HCT116 (cell line): ENCODE measurements around the gene FAM98C. TPM values are rescaled to one million over a fixed set of nuclear protein-coding genes. Genes with fewer than 3 reads are reported as not detected.

Source experiments
- ATAC-seq: fragments of 200-7000 bp; cut with Tn5 transposase; 2 replicates; pipeline ENCODE4 v1.9.1; 2020; ENCODE audit warnings: mild to moderate bottlenecking, moderate library complexity
- BruUV-seq: library from RNA; stranded (reverse); fragments of 400-500 nt; replicated peaks from 2 replicates; lab custom pipeline; 2021; lab: Mats Ljungman, UMichigan
- CTCF ChIA-PET: fragments of 300-600 bp; sonication (Branson Sonifier 250); formaldehyde crosslinking; loops from one replicate; lab custom pipeline; 2021; ENCODE audit warnings: antibody characterized with exemption; lab: Charles Lee
- POLR2A ChIA-PET: fragments of 300-600, 350-600 bp; sonication (Branson Sonifier 250); formaldehyde crosslinking; loops from one replicate; lab custom pipeline; 2021; ENCODE audit warnings: antibody characterized with exemption; lab: Charles Lee
- RAD21 ChIA-PET, 2 experiments: fragments of 300-600 bp; sonication (Branson Sonifier 250); formaldehyde crosslinking; loops; one replicate each; lab custom pipeline; 2023; ENCODE audit warnings: low total read pairs in 2 of 2; ENCODE audit not compliant: uncharacterized antibody in 2 of 2, unreplicated experiment in 2 of 2, low non-redundant PET in 1 of 2; lab: Charles Lee
- DNase-seq: peaks from one replicate; pipeline ENCODE4 v3.0.0-alpha.2; 2010; ENCODE audit warnings: low read depth, low spot score
- H2AFZ ChIP-seq: fragments of 200-600 bp; shearing (Covaris generic), sonication (generic); 2 replicates; pipeline ENCODE4 v1.6.1; 2017; ENCODE audit warnings: low read depth, mixed run types, mixed read lengths, antibody characterized with exemption, low read length; ENCODE audit not compliant: poor library complexity, severe bottlenecking
- H3K27ac ChIP-seq: 2 replicates; pipeline ENCODE4 v1.5.1; 2012; ENCODE audit warnings: low read depth, low read length
- H3K27me3 ChIP-seq: fragments of 200-600 bp; sonication (generic); 2 replicates; pipeline ENCODE4 v1.6.1; 2016; ENCODE audit warnings: mixed run types, low read length, mixed read lengths; ENCODE audit not compliant: insufficient read depth
- H3K36me3 ChIP-seq, 2 experiments: fragments of 200-500 bp in 1 of 2; fragments of 200-600 bp in 1 of 2; sonication (Bioruptor generic) in 1 of 2; sonication (generic) in 1 of 2; 2 replicates each; pipeline versions ENCODE4 v1.5.1 to v1.6.1; 2014 to 2016; ENCODE audit warnings: low read length in 2 of 2, inconsistent platforms in 1 of 2, mixed read lengths in 1 of 2, mixed run types in 1 of 2; ENCODE audit not compliant: insufficient read depth in 2 of 2, control insufficient read depth in 1 of 2
- H3K4me1 ChIP-seq, 2 experiments: fragments of 200-600 bp in 1 of 2; sonication (generic) in 1 of 2; 2 replicates each; pipeline versions ENCODE4 v1.5.1 to v1.6.1; 2012 to 2017; ENCODE audit warnings: low read length in 2 of 2, inconsistent platforms in 1 of 2, mild to moderate bottlenecking in 1 of 2, mixed read lengths in 1 of 2, mixed run types in 1 of 2, moderate library complexity in 1 of 2; ENCODE audit not compliant: insufficient read depth in 2 of 2, control insufficient read depth in 1 of 2
- H3K4me2 ChIP-seq: fragments of 200-600 bp; sonication (generic); 2 replicates; pipeline ENCODE4 v1.6.1; 2017; ENCODE audit warnings: mixed run types, low read length, mixed read lengths
- H3K4me3 ChIP-seq, 2 experiments: fragments of 200-600 bp in 1 of 2; sonication (generic) in 1 of 2; replicated peaks in 1 of 2; 2 replicates each; pipeline ENCODE4 v1.5.1; 2011 to 2016; ENCODE audit warnings: low read length in 2 of 2, control low read depth in 1 of 2, low read depth in 1 of 2, mild to moderate bottlenecking in 1 of 2, mixed read lengths in 1 of 2, mixed run types in 1 of 2
- H3K79me2 ChIP-seq: fragments of 200-600 bp; sonication (generic); 2 replicates; pipeline ENCODE4 v1.6.1; 2017; ENCODE audit warnings: mild to moderate bottlenecking, mixed run types, low read length, moderate library complexity, mixed read lengths; ENCODE audit not compliant: insufficient read depth
- H3K9ac ChIP-seq: fragments of 200-600 bp; sonication (generic); 2 replicates; pipeline ENCODE4 v1.6.1; 2016; ENCODE audit warnings: low read length, mixed read lengths
- H3K9me2 ChIP-seq: fragments of 200-600 bp; sonication (generic), shearing (Covaris generic); 2 replicates; pipeline ENCODE4 v1.6.1; 2017; ENCODE audit warnings: mixed run types, mild to moderate bottlenecking, moderate library complexity; ENCODE audit not compliant: insufficient read depth
- H3K9me3 ChIP-seq, 2 experiments: fragments of 200-500 bp in 1 of 2; fragments of 200-600 bp in 1 of 2; sonication (Bioruptor generic) in 1 of 2; sonication (generic) in 1 of 2; 2 replicates each; pipeline ENCODE4 v1.6.1; 2014 to 2017; ENCODE audit warnings: low read length in 2 of 2, mixed read lengths in 2 of 2, inconsistent platforms in 1 of 2, low read depth in 1 of 2, mild to moderate bottlenecking in 1 of 2, mixed run types in 1 of 2, moderate library complexity in 1 of 2; ENCODE audit not compliant: control insufficient read depth in 1 of 2, insufficient read depth in 1 of 2
- H4K20me1 ChIP-seq: fragments of 200-600 bp; sonication (generic), shearing (Covaris generic); 2 replicates; pipeline ENCODE4 v1.6.1; 2017; ENCODE audit warnings: mixed run types, mild to moderate bottlenecking, moderate library complexity; ENCODE audit not compliant: insufficient read depth
- CBX3 ChIP-seq: IDR thresholded peaks from 2 replicates; pipeline ENCODE4 v1.6.1; 2012; ENCODE audit warnings: low read depth
- CEBPB ChIP-seq: IDR thresholded peaks from 2 replicates; pipeline ENCODE4 v1.6.1; 2012; ENCODE audit warnings: low read depth
- CTCF ChIP-seq, 3 experiments: fragments of 200-600 bp in 1 of 3; sonication (generic) in 1 of 3; IDR thresholded peaks in 2 of 3; conservative IDR thresholded peaks in 1 of 3; 2 replicates each; pipeline ENCODE4 v1.5.1; 2012 to 2017; ENCODE audit warnings: low read depth in 2 of 3, low read length in 2 of 3, antibody characterized with exemption in 1 of 3, borderline replicate concordance in 1 of 3, control low read depth in 1 of 3, mild to moderate bottlenecking in 1 of 3, mixed read lengths in 1 of 3, mixed run types in 1 of 3, moderate library complexity in 1 of 3; ENCODE audit not compliant: insufficient read depth in 1 of 3
- EGR1 ChIP-seq: IDR thresholded peaks from 2 replicates; pipeline ENCODE4 v1.6.1; 2012; ENCODE audit warnings: low read depth
- ELF1 ChIP-seq: IDR thresholded peaks from 2 replicates; pipeline ENCODE4 v1.6.1; 2012; ENCODE audit warnings: low read depth, borderline replicate concordance
- EZH2 ChIP-seq: fragments of 200-600 bp; sonication (generic); IDR thresholded peaks from 2 replicates; pipeline ENCODE4 v1.6.1; 2017; ENCODE audit warnings: antibody characterized with exemption, mixed run types
- EZH2phosphoT487 ChIP-seq: fragments of 200-600 bp; IDR thresholded peaks from 2 replicates; pipeline ENCODE4 v1.6.1; 2018; ENCODE audit warnings: antibody characterized with exemption, borderline replicate concordance
- FOSL1 ChIP-seq: IDR thresholded peaks from 2 replicates; pipeline ENCODE4 v1.6.1; 2012; ENCODE audit warnings: low read depth
- JUND ChIP-seq: IDR thresholded peaks from 2 replicates; pipeline ENCODE4 v1.6.1; 2012
- POLR2A ChIP-seq: IDR thresholded peaks from 2 replicates; pipeline ENCODE4 v1.7.0; 2011; ENCODE audit warnings: borderline replicate concordance; ENCODE audit not compliant: insufficient read depth, insufficient read length; ENCODE audit errors: extremely low read depth
- RAD21 ChIP-seq: IDR thresholded peaks from 2 replicates; pipeline ENCODE4 v1.6.1; 2012; ENCODE audit warnings: low read depth, mild to moderate bottlenecking
- SIN3A ChIP-seq: IDR thresholded peaks from 2 replicates; pipeline ENCODE4 v1.6.1; 2012; ENCODE audit warnings: low read depth
- SRF ChIP-seq: IDR thresholded peaks from 2 replicates; pipeline ENCODE4 v1.6.1; 2012; ENCODE audit warnings: low read depth
- TCF7L2 ChIP-seq: IDR thresholded peaks from 2 replicates; pipeline ENCODE4 v1.7.0; 2011; ENCODE audit warnings: borderline replicate concordance, inconsistent platforms; ENCODE audit not compliant: insufficient read depth, insufficient read length; ENCODE audit errors: extremely low read depth
- YY1 ChIP-seq: IDR thresholded peaks from 2 replicates; pipeline ENCODE4 v1.6.1; 2011; ENCODE audit warnings: low read length, low read depth, moderate library complexity, mild to moderate bottlenecking; ENCODE audit not compliant: insufficient replicate concordance; ENCODE audit errors: extremely low read depth
- ZFX ChIP-seq: fragments of 450-650 bp; IDR thresholded peaks from 2 replicates; pipeline ENCODE4 v1.6.1; 2017
- intact Hi-C: fragments of 100-400 bp; cut with micrococcal nuclease; formaldehyde crosslinking; loops from 2 replicates; pipeline ENCODE4 v1.10.0; 2022
- total RNA-seq: library from RNA; stranded (reverse); gene quantifications from one replicate; pipeline ENCODE4 v1.2.1, GENCODE V29; 2021; ENCODE audit not compliant: unreplicated experiment
- TF ChIP-seq, protein P1 (sequence below): IDR thresholded peaks from 2 replicates; pipeline ENCODE4 v1.6.1; 2012
- TF ChIP-seq, protein P2 (sequence below): IDR thresholded peaks from 2 replicates; pipeline ENCODE4 v1.6.1; 2012; ENCODE audit warnings: low read depth
- TF ChIP-seq, protein P3 (sequence below): IDR thresholded peaks from 2 replicates; pipeline ENCODE4 v1.6.1; 2011; ENCODE audit warnings: mild to moderate bottlenecking, low read length, moderate library complexity; ENCODE audit not compliant: insufficient replicate concordance; ENCODE audit errors: extremely low read depth

FAM98C gene
- total RNA-seq, 1 experiment from 2014 or later, result 33.8 TPM

- ATAC-seq, result no peak
- H3K4me2 ChIP-seq, result no peak overlapping the region
Observed at GRCh38 chr19:38367041-38367440, 35.9 kb upstream of the FAM98C start.

More at GRCh38 chr19:38367041-38367440, 35.9 kb upstream of the FAM98C start:
- no peaks in the 10 kb centered on the region for H3K36me3 ChIP-seq
- intact Hi-C loops, result no loop called here
- no peaks in the 10 kb centered on the region for H3K9me3 ChIP-seq
- H3K27me3 ChIP-seq, result no peaks in the 10 kb centered on the region
- H3K4me3 ChIP-seq, result no peak overlapping the region
- TF ChIP-seq SIN3A, result no peak
- no peak for TF ChIP-seq POLR2A
- TF ChIP-seq EZH2, result no peak
- TF ChIP-seq, protein P1, sequence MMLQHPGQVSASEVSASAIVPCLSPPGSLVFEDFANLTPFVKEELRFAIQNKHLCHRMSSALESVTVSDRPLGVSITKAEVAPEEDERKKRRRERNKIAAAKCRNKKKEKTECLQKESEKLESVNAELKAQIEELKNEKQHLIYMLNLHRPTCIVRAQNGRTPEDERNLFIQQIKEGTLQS, result no peak
- no peak for TF ChIP-seq ELF1
- no peak for TF ChIP-seq CTCF (IDR thresholded peaks at IDR 0.05 in 2 of 3, conservative IDR thresholded peaks at IDR 0.05 in 1 of 3; ENCODE audit: borderline replicate concordance in 1 of 3, insufficient read depth in 1 of 3, low read depth in 2 of 3, low read length in 2 of 3)
- TF ChIP-seq TCF7L2, result no peak
- no peak for TF ChIP-seq EZH2phosphoT487
- no peak for TF ChIP-seq EGR1
- no peak for TF ChIP-seq RAD21
- TF ChIP-seq CBX3, result no peak
- no peak for TF ChIP-seq CEBPB
- TF ChIP-seq JUND, result no peak
- TF ChIP-seq, protein P2, sequence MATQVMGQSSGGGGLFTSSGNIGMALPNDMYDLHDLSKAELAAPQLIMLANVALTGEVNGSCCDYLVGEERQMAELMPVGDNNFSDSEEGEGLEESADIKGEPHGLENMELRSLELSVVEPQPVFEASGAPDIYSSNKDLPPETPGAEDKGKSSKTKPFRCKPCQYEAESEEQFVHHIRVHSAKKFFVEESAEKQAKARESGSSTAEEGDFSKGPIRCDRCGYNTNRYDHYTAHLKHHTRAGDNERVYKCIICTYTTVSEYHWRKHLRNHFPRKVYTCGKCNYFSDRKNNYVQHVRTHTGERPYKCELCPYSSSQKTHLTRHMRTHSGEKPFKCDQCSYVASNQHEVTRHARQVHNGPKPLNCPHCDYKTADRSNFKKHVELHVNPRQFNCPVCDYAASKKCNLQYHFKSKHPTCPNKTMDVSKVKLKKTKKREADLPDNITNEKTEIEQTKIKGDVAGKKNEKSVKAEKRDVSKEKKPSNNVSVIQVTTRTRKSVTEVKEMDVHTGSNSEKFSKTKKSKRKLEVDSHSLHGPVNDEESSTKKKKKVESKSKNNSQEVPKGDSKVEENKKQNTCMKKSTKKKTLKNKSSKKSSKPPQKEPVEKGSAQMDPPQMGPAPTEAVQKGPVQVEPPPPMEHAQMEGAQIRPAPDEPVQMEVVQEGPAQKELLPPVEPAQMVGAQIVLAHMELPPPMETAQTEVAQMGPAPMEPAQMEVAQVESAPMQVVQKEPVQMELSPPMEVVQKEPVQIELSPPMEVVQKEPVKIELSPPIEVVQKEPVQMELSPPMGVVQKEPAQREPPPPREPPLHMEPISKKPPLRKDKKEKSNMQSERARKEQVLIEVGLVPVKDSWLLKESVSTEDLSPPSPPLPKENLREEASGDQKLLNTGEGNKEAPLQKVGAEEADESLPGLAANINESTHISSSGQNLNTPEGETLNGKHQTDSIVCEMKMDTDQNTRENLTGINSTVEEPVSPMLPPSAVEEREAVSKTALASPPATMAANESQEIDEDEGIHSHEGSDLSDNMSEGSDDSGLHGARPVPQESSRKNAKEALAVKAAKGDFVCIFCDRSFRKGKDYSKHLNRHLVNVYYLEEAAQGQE, result no peak
- TF ChIP-seq FOSL1, result no peak
- TF ChIP-seq SRF, result no peak
- TF ChIP-seq ZFX, result no peak
- TF ChIP-seq YY1, result no peak
- TF ChIP-seq, protein P3, sequence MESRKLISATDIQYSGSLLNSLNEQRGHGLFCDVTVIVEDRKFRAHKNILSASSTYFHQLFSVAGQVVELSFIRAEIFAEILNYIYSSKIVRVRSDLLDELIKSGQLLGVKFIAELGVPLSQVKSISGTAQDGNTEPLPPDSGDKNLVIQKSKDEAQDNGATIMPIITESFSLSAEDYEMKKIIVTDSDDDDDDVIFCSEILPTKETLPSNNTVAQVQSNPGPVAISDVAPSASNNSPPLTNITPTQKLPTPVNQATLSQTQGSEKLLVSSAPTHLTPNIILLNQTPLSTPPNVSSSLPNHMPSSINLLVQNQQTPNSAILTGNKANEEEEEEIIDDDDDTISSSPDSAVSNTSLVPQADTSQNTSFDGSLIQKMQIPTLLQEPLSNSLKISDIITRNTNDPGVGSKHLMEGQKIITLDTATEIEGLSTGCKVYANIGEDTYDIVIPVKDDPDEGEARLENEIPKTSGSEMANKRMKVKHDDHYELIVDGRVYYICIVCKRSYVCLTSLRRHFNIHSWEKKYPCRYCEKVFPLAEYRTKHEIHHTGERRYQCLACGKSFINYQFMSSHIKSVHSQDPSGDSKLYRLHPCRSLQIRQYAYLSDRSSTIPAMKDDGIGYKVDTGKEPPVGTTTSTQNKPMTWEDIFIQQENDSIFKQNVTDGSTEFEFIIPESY, result no peak
- H3K4me1 ChIP-seq, result peaks cover 8 to 11% of the 10 kb centered on the region in 2 experiments; a peak in 2 of 4 replicates
- CTCF ChIA-PET, result no interaction called here
- POLR2A ChIA-PET, result interaction anchor here (0.8 kb wide), 1 partner anchor 9 kb away, joined by 4 read pairs; no protein-coding TSS in a partner anchor
- no TSS peak for BruUV-seq
- H3K9ac ChIP-seq, result no peak overlapping the region
- no peaks in the 10 kb centered on the region for H3K79me2 ChIP-seq
- no peak overlapping the region for H2AFZ ChIP-seq
- no peaks in the 10 kb centered on the region for H4K20me1 ChIP-seq
- no peaks in the 10 kb centered on the region for H3K9me2 ChIP-seq
- no peak for DNase-seq
- no peak overlapping the region for H3K27ac ChIP-seq
- RAD21 ChIA-PET, result no interaction called here
